K562 (cell line): ENCODE results near the gene PARD3. TPM values are rescaled to one million over a fixed set of nuclear protein-coding genes. Genes with fewer than 3 reads are reported as not detected.

Experiments used
- ATAC-seq: fragments of 200-7000 bp; cut with Tn5 transposase; 3 replicates; pipeline ENCODE4 v1.9.1; 2020; ENCODE audit warnings: moderate library complexity
- BruUV-seq: library from RNA; stranded (reverse); fragments of 400-500 nt; replicated peaks from 2 replicates; lab custom pipeline; 2021; lab: Mats Ljungman, UMichigan
- CTCF ChIA-PET: fragments of 300-600 bp; formaldehyde crosslinking; extraction: SDS; loops from one replicate; lab custom pipeline; 2021; ENCODE audit warnings: low intra/inter-chr PET ratio; lab: Yijun Ruan, JAX
- POLR2A ChIA-PET: fragments of 300-600, 350-650 bp; sonication (Branson Sonifier 250); formaldehyde crosslinking; extraction: SDS; loops from one replicate; lab custom pipeline; 2021; ENCODE audit warnings: antibody characterized with exemption, inconsistent platforms; lab: Yijun Ruan, JAX
- DNase-seq, 4 experiments: peaks; one replicate each; pipeline versions ENCODE4 v3.0.0 to v3.0.0-alpha.2; 2011 to 2018; ENCODE audit warnings: low spot score in 3 of 4, mixed read lengths in 3 of 4; ENCODE audit errors: extremely low read depth in 1 of 4
- FAIRE-seq: peaks from 2 replicates; lab custom pipeline; 2011; peaks lifted over from hg19 to GRCh38; lab: Jason Lieb, UNC
- H2AFZ ChIP-seq: 2 replicates; pipeline ENCODE4 v1.6.0; 2011; ENCODE audit warnings: low read depth, low read length, control low read depth, inconsistent platforms
- H3K27ac ChIP-seq: fragments of 200-600 bp; 3 replicates; pipeline ENCODE4 v1.8.0; 2011; ENCODE audit warnings: low read depth, mild to moderate bottlenecking, control low read depth, inconsistent platforms, low read length, moderate library complexity, mixed read lengths; ENCODE audit errors: extremely low read depth
- H3K27me3 ChIP-seq, 2 experiments: fragments of 300-600 bp in 1 of 2; 2 replicates in 1 of 2; 3 replicates in 1 of 2; pipeline versions ENCODE4 v1.6.0 to v1.8.0; 2011; ENCODE audit warnings: inconsistent platforms in 2 of 2, low read length in 2 of 2, mild to moderate bottlenecking in 1 of 2, mixed read lengths in 1 of 2, moderate library complexity in 1 of 2; ENCODE audit not compliant: control insufficient read depth in 2 of 2, insufficient read depth in 2 of 2
- H3K36me3 ChIP-seq: fragments of 300-600 bp; 3 replicates; pipeline ENCODE4 v1.8.0; 2011; ENCODE audit warnings: mild to moderate bottlenecking, low read length, inconsistent platforms; ENCODE audit not compliant: control insufficient read depth, insufficient read depth
- H3K4me1 ChIP-seq, 2 experiments: fragments of 200-600 bp in 1 of 2; replicated peaks in 1 of 2; 2 replicates in 1 of 2; 3 replicates in 1 of 2; pipeline versions ENCODE4 v1.5.1 to v1.8.0; 2011; ENCODE audit warnings: inconsistent platforms in 2 of 2, low read length in 2 of 2, mild to moderate bottlenecking in 1 of 2, mixed read lengths in 1 of 2, moderate library complexity in 1 of 2; ENCODE audit not compliant: control insufficient read depth in 2 of 2, insufficient read depth in 2 of 2
- H3K4me2 ChIP-seq: 2 replicates; pipeline ENCODE4 v1.6.1; 2011; ENCODE audit warnings: low read length, control low read depth, inconsistent platforms, mixed read lengths; ENCODE audit not compliant: insufficient read depth
- H3K4me3 ChIP-seq: fragments of 200-600 bp; sonication (generic), shearing (Covaris generic); 2 replicates; pipeline ENCODE4 v1.5.1; 2016; ENCODE audit warnings: control low read depth, inconsistent platforms
- H3K79me2 ChIP-seq: fragments of 200-600 bp; 3 replicates; pipeline ENCODE4 v1.8.0; 2011; ENCODE audit warnings: low read length, inconsistent platforms; ENCODE audit not compliant: control insufficient read depth, insufficient read depth
- H3K9ac ChIP-seq, 2 experiments: 2 replicates each; pipeline versions ENCODE4 v1.6.0 to v1.6.1; 2011; ENCODE audit warnings: low read depth in 2 of 2, low read length in 2 of 2, control low read depth in 1 of 2, inconsistent platforms in 1 of 2, mild to moderate bottlenecking in 1 of 2, mixed read lengths in 1 of 2; ENCODE audit not compliant: insufficient read depth in 1 of 2
- H3K9me1 ChIP-seq: one replicate; pipeline ENCODE4 v1.6.0; 2011; ENCODE audit warnings: inconsistent platforms, mild to moderate bottlenecking, low read length, moderate library complexity; ENCODE audit not compliant: control insufficient read depth, insufficient read depth
- H3K9me3 ChIP-seq: replicated peaks from 2 replicates; pipeline ENCODE4 v1.5.1; 2011; ENCODE audit warnings: low read depth, low read length, inconsistent platforms; ENCODE audit not compliant: control insufficient read depth, insufficient read depth
- H4K20me1 ChIP-seq: replicated peaks from 2 replicates; pipeline ENCODE4 v1.6.1; 2011; ENCODE audit warnings: low read length, inconsistent platforms, mixed read lengths; ENCODE audit not compliant: control insufficient read depth, insufficient read depth
- ARHGAP35 ChIP-seq: fragments of 450-650 bp; IDR thresholded peaks from 2 replicates; pipeline ENCODE4 v1.6.1; 2018; ENCODE audit not compliant: partially characterized antibody
- CREB1 ChIP-seq, 2 experiments: sonication (generic) in 1 of 2; formaldehyde crosslinking in 1 of 2; IDR thresholded peaks; 2 replicates each; pipeline versions ENCODE4 v1.6.1 to v1.8.0; 2012 to 2022; ENCODE audit warnings: inconsistent platforms in 1 of 2, mild to moderate bottlenecking in 1 of 2, missing genetic modification reagents in 1 of 2, moderate library complexity in 1 of 2
- ELK1 ChIP-seq: sonication (generic); formaldehyde crosslinking; IDR thresholded peaks from 2 replicates; pipeline ENCODE4 v1.8.1; 2022; ENCODE audit warnings: missing genetic modification reagents
- KDM5B ChIP-seq: fragments of 200-600 bp; sonication (generic); IDR thresholded peaks from 2 replicates; pipeline ENCODE4 v1.6.1; 2012; ENCODE audit warnings: low read depth, mild to moderate bottlenecking, moderate library complexity, low read length, control low read depth, inconsistent platforms; ENCODE audit not compliant: insufficient replicate concordance
- MBD1 ChIP-seq: fragments of 250-450 bp; sonication (Bioruptor Pico); IDR thresholded peaks from 2 replicates; pipeline ENCODE4 v1.8.0; 2022; ENCODE audit warnings: inconsistent platforms
- TRIM25 ChIP-seq: fragments of 450-650 bp; IDR thresholded peaks from 2 replicates; pipeline ENCODE4 v1.7.0; 2016; ENCODE audit warnings: borderline replicate concordance
- WGBS: fragments of 100-300 bp; shearing (Covaris generic); methylation state at CpG from one replicate; pipeline ENCODE4 v1.1.6; 2016; ENCODE audit warnings: low coverage, mixed read lengths; ENCODE audit not compliant: insufficient coverage; ENCODE audit errors: missing lambda C conversion rate; 5-methylcytosine and 5-hydroxymethylcytosine counted together
- in situ Hi-C: fragments of 300-500 bp; cut with MboI; formaldehyde crosslinking; loops from 4 replicates; pipeline ENCODE4 v1.15.0; 2018; ENCODE audit warnings: inconsistent platforms, mixed read lengths
- intact Hi-C: fragments of 100-400 bp; cut with micrococcal nuclease; formaldehyde crosslinking; loops from 2 replicates; pipeline ENCODE4 v1.14.2; 2022
- polyA plus RNA-seq, 8 experiments: library from polyadenylated mRNA; depleted of rRNA in 4 of 8; stranded (reverse) in 5 of 8; unstranded in 3 of 8; fragments of >200 nt; fragmentation: Nextera tagmentation in 2 of 8; fragmentation: Illumina TruSeq in 1 of 8; extraction: Ambion mirVana in 2 of 8; extraction: Trizol in 1 of 8; gene quantifications; 2 replicates each; pipeline versions ENCODE4 v1.2.1 to v1.2.3, GENCODE V29; 2011 to 2014; ENCODE audit warnings: inconsistent platforms in 1 of 8, missing spikeins in 1 of 8
- total RNA-seq, 7 experiments: library from RNA; depleted of rRNA in 6 of 7; stranded (reverse); fragments of >200 nt in 6 of 7; fragmentation: Illumina TruSeq in 2 of 7; extraction: Trizol in 2 of 7; gene quantifications; 2 replicates each; pipeline versions ENCODE4 v1.2.1 to v1.2.3, GENCODE V29; 2011 to 2021; ENCODE audit warnings: low replicate concordance in 1 of 7

Gene PARD3
- total and polyA plus RNA-seq, 9 of the 15 experiments (the other 6 are each of a cell fraction or from before 2014, with no cell fraction given) = 2.7 to 11.7 (median 7.7) TPM

GRCh38 chr10:34348917-34349485 lies 466.1 kb downstream of the PARD3 start:
- BruUV-seq = no TSS peak
- H3K4me3 ChIP-seq = no peak overlapping the region
- TF ChIP-seq ELK1 (CRISPR knock-in tag) = no peak
- TF ChIP-seq CREB1 (IDR thresholded peaks at IDR 0.05) = no peak
- no peak for TF ChIP-seq CREB1 (CRISPR knock-in tag; IDR thresholded peaks at IDR 0.05)
- TF ChIP-seq ARHGAP35 = no peak
- TF ChIP-seq TRIM25 = no peak
- TF ChIP-seq MBD1 = no peak
- TF ChIP-seq KDM5B = no peak
- ChIA-PET CTCF (no interaction called here), POLR2A (interaction anchor here (0.7 kb wide), 1 partner anchor 31 kb away, joined by 3 read pairs; no protein-coding TSS in a partner anchor)
- no peaks in the 10 kb centered on the region for H4K20me1 ChIP-seq
- FAIRE-seq = no peak
- no peak overlapping the region for H3K27ac ChIP-seq
- no peaks in the 10 kb centered on the region for H3K79me2 ChIP-seq
- 37% methylated on average over 7 of the region's 7 CpGs for WGBS
- no peak overlapping the region for H2AFZ ChIP-seq
- no peaks in the 10 kb centered on the region for H3K36me3 ChIP-seq
- no peak overlapping the region for H3K4me2 ChIP-seq
- in situ Hi-C loops = no loop called here
- H3K9me1 ChIP-seq = no peaks in the 10 kb centered on the region
- no peaks in the 10 kb centered on the region for H3K9me3 ChIP-seq
- no peaks in the 10 kb centered on the region for H3K4me1 ChIP-seq
- DNase-seq = no peak
- ATAC-seq = no peak
- H3K27me3 ChIP-seq = no peaks in the 10 kb centered on the region
- intact Hi-C loops = no loop called here
- H3K9ac ChIP-seq = no peak overlapping the region
